Hepatocyte (in vitro differentiated cells): ENCODE measurements around the gene ACSL4. TPM values are rescaled to one million over a fixed set of nuclear protein-coding genes. Genes with fewer than 3 reads are reported as not detected.
A peak's percentile ranks its signal among the peaks of the same experiment; 100 is the strongest.

ENCODE experiments used
- DNase-seq: peaks from one replicate; pipeline ENCODE4 v3.0.0-alpha.2; 2016; ENCODE audit warnings: low spot score
- H2AFZ ChIP-seq: fragments of 200-600 bp; sonication (generic); 2 replicates; pipeline ENCODE4 v1.6.0; 2016; ENCODE audit warnings: antibody characterized with exemption, mild to moderate bottlenecking
- H3K27ac ChIP-seq: fragments of 200-600 bp; sonication (generic); 2 replicates; pipeline ENCODE4 v1.5.1; 2016; ENCODE audit warnings: mild to moderate bottlenecking
- H3K27me3 ChIP-seq: fragments of 200-600 bp; sonication (generic); 2 replicates; pipeline ENCODE4 v1.6.1; 2016
- H3K36me3 ChIP-seq: fragments of 200-600 bp; sonication (generic); replicated peaks from 2 replicates; pipeline ENCODE4 v1.5.1; 2016; ENCODE audit warnings: low read depth; ENCODE audit not compliant: insufficient read depth
- H3K4me1 ChIP-seq: fragments of 200-600 bp; sonication (generic); 2 replicates; pipeline ENCODE4 v1.5.1; 2016; ENCODE audit warnings: mild to moderate bottlenecking, moderate library complexity; ENCODE audit not compliant: insufficient read depth
- H3K4me2 ChIP-seq: fragments of 200-600 bp; sonication (generic); 2 replicates; pipeline ENCODE4 v1.6.0; 2016
- H3K4me3 ChIP-seq: fragments of 200-600 bp; sonication (generic); 2 replicates; pipeline ENCODE4 v1.5.1; 2016; ENCODE audit warnings: mild to moderate bottlenecking
- H3K79me2 ChIP-seq: fragments of 200-600 bp; sonication (generic); 2 replicates; pipeline ENCODE4 v1.6.0; 2017; ENCODE audit warnings: mild to moderate bottlenecking
- H3K9me2 ChIP-seq: fragments of 200-600 bp; sonication (generic); replicated peaks from 2 replicates; pipeline ENCODE4 v1.6.0; 2017; ENCODE audit warnings: mild to moderate bottlenecking; ENCODE audit not compliant: insufficient read depth
- H3K9me3 ChIP-seq: fragments of 200-600 bp; sonication (generic); 2 replicates; pipeline ENCODE4 v1.5.1; 2016; ENCODE audit warnings: low read depth, mild to moderate bottlenecking
- H4K20me1 ChIP-seq: fragments of 200-600 bp; sonication (generic); 2 replicates; pipeline ENCODE4 v1.6.0; 2016; ENCODE audit warnings: mild to moderate bottlenecking; ENCODE audit not compliant: insufficient read depth, poor library complexity, severe bottlenecking
- EZH2 ChIP-seq: fragments of 200-600 bp; sonication (generic); IDR thresholded peaks from 2 replicates; pipeline ENCODE4 v1.6.1; 2016; ENCODE audit warnings: antibody characterized with exemption, mild to moderate bottlenecking, borderline replicate concordance
- EZH2phosphoT487 ChIP-seq: fragments of 200-600 bp; sonication (generic); IDR thresholded peaks from one replicate; pipeline ENCODE4 v1.6.1; 2018; ENCODE audit warnings: antibody characterized with exemption, mild to moderate bottlenecking, low read depth, moderate library complexity; ENCODE audit not compliant: unreplicated experiment, severe bottlenecking
- WGBS: methylation state at CpG from one replicate; pipeline ENCODE4 v1.1.6; 2016; ENCODE audit warnings: low lambda C conversion rate; ENCODE audit errors: missing lambda C conversion rate; 5-methylcytosine and 5-hydroxymethylcytosine counted together
- polyA plus RNA-seq: library from polyadenylated mRNA; unstranded; fragments of >200 nt; fragmentation: Nextera tagmentation; extraction: Ambion mirVana; gene quantifications from 2 replicates; pipeline ENCODE4 v1.2.1, GENCODE V29; 2016
- total RNA-seq: library from RNA; depleted of rRNA; stranded (reverse); fragments of >200 nt; gene quantifications from 2 replicates; pipeline ENCODE4 v1.2.3, GENCODE V29; 2014
- TF ChIP-seq, protein P1 (sequence below): fragments of 200-600 bp; sonication (generic); IDR thresholded peaks from 2 replicates; pipeline ENCODE4 v1.5.1; 2016; ENCODE audit warnings: antibody characterized with exemption, mild to moderate bottlenecking; ENCODE audit not compliant: poor library complexity

Gene ACSL4
- total and polyA plus RNA-seq, 2 experiments from 2014 or later: 51.8 to 250 TPM

DNA sequence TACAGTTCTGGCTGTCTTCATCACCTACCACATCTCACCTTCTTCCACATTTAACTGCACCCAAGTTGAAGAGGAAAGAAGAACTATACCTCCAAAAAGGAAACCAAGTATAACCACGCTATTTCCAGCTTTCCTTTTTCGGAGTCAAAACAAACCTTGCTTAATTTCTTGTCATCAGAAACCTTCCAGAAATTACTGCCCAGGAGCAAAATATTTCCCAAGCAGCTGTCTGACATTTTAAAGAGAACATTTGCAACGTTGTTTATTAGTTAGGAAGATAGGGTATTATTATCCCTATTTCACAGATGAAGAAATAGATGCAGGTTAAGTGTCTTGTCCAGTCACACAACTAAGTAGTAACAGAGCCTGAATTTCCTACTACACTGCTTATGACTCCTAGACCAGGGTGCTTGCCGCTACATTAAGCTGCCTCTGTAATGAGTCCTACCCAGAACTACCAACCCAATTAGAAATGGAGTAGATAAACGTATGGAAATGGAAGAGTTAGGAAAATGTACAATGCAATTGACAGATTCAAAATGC is 2.2 kb upstream of the ACSL4 start:
- TF ChIP-seq EZH2phosphoT487 (no peak), EZH2 (no peak)
- TF ChIP-seq, protein P1, sequence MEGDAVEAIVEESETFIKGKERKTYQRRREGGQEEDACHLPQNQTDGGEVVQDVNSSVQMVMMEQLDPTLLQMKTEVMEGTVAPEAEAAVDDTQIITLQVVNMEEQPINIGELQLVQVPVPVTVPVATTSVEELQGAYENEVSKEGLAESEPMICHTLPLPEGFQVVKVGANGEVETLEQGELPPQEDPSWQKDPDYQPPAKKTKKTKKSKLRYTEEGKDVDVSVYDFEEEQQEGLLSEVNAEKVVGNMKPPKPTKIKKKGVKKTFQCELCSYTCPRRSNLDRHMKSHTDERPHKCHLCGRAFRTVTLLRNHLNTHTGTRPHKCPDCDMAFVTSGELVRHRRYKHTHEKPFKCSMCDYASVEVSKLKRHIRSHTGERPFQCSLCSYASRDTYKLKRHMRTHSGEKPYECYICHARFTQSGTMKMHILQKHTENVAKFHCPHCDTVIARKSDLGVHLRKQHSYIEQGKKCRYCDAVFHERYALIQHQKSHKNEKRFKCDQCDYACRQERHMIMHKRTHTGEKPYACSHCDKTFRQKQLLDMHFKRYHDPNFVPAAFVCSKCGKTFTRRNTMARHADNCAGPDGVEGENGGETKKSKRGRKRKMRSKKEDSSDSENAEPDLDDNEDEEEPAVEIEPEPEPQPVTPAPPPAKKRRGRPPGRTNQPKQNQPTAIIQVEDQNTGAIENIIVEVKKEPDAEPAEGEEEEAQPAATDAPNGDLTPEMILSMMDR: no peak

DNA sequence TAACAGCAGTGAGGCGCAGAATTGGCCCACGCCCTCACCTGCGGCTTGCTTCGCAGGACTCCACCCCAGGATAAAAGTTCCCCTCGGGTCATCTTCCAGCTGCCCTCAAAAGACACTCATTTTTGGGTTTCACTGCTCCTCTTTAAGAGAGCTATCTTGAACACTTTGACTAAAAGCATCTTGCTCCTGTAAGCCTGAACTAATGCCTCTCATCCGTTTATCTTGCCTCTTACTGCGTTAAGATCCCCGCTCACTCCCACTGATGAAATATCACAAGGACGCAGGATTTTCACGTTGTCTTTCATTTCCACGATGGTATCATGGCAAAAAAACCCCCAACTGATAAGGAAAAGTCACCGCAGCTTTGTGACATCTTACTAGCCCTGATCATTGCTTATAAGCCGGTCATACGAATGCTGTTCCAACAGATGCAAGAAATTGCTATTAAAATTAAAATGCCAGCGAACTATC is 591 bp upstream of the ACSL4 start:
- peak overlapping the region; percentile 52 for H3K4me3 ChIP-seq
- peak overlapping the region; percentile 76 for H3K4me2 ChIP-seq
- H3K9me3 ChIP-seq: no peaks in the 10 kb centered on the region
- no peak for DNase-seq
- peak overlapping the region; percentile 79 for H3K27ac ChIP-seq
- 37% methylated on average over 15 of the region's 15 CpGs for WGBS
- TF ChIP-seq, protein P1: no peak
- TF ChIP-seq EZH2phosphoT487: no peak
- no peak for TF ChIP-seq EZH2
- no peaks in the 10 kb centered on the region for H3K27me3 ChIP-seq
- no peaks in the 10 kb centered on the region for H3K4me1 ChIP-seq
- peak overlapping the region; percentile 64 for H2AFZ ChIP-seq
- no peaks in the 10 kb centered on the region for H3K36me3 ChIP-seq
- no peaks in the 10 kb centered on the region for H4K20me1 ChIP-seq
- H3K79me2 ChIP-seq: peaks cover 30% of the 10 kb centered on the region
- H3K9me2 ChIP-seq: no peaks in the 10 kb centered on the region

More for the DNA sequence above, 2.2 kb upstream of the ACSL4 start:
- no peaks in the 10 kb centered on the region for H3K36me3 ChIP-seq
- peaks cover 19% of the 10 kb centered on the region for H3K79me2 ChIP-seq
- no peaks in the 10 kb centered on the region for H4K20me1 ChIP-seq
- WGBS: 74% methylated on average over 5 of the region's 5 CpGs
- H3K9me3 ChIP-seq: no peaks in the 10 kb centered on the region
- DNase-seq: no peak
- H3K9me2 ChIP-seq: no peaks in the 10 kb centered on the region
- no peaks in the 10 kb centered on the region for H3K4me1 ChIP-seq
- H3K27me3 ChIP-seq: no peaks in the 10 kb centered on the region
- no peak overlapping the region for H3K4me3 ChIP-seq
- H3K4me2 ChIP-seq: no peak overlapping the region
- no peak overlapping the region for H2AFZ ChIP-seq
- no peak overlapping the region for H3K27ac ChIP-seq

DNA sequence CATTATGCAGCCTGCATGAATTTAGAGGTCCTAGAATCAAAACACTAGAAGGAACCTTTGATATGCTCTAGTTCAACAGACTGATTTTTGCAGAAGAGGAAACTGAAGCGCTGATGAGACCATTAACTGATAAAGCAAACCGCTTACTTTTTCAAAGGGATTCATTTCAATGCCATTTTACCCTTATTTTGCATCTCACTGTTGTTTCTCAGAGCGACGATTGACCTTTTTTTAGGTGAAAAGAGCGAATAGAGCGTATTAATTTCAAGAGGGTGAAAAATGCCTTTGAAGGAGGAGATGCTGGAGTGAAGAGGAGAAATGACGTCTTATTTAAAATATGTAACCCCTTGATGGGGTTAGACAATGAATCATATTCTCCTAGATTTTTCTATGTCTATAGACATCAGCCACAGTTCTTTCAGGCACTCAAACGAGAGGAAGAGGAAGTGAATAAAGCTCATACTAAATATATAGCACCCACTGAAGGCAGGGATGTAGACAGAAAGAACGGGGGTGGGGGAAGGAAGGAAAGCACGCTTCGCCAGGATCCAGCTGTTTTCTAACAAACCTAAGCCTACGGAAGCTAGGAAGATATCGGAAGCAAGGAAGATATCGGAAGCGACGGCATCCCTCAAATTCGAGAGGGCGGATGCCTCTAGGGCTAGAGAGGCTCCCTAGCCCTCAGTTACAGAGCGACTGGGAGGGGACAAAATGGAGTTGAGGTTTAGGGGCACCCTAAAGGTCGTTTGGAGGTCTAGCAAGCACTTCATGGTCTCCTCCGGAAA is 848 bp downstream of the ACSL4 start:
- H3K36me3 ChIP-seq: no peaks in the 10 kb centered on the region
- no peaks in the 10 kb centered on the region for H3K27me3 ChIP-seq
- no peaks in the 10 kb centered on the region for H3K9me3 ChIP-seq
- DNase-seq: peak; percentile 8
- H3K4me3 ChIP-seq: peak overlapping the region; percentile 52
- peak overlapping the region; percentile 86 for H3K27ac ChIP-seq
- no peaks in the 10 kb centered on the region for H3K4me1 ChIP-seq
- no peaks in the 10 kb centered on the region for H4K20me1 ChIP-seq
- peak overlapping the region; percentile 74 for H3K4me2 ChIP-seq
- H3K79me2 ChIP-seq: peaks cover 30% of the 10 kb centered on the region
- WGBS: 46% methylated on average over 21 of the region's 21 CpGs
- TF ChIP-seq, protein P1: no peak
- TF ChIP-seq EZH2phosphoT487 (no peak), EZH2 (no peak)
- H3K9me2 ChIP-seq: no peaks in the 10 kb centered on the region
- H2AFZ ChIP-seq: peak overlapping the region; percentile 49
